CD4-positive, alpha-beta memory T cell (primary cell): ENCODE measurements around the gene PTMS. TPM values are rescaled to one million over a fixed set of nuclear protein-coding genes. Genes with fewer than 3 reads are reported as not detected.
A peak's percentile ranks its signal among the peaks of the same experiment; 100 is the strongest.

ENCODE experiments used
- CTCF ChIA-PET: fragments of 350-600 bp; sonication (Branson Sonifier 250); formaldehyde crosslinking; loops from one replicate; lab custom pipeline; 2021; ENCODE audit warnings: inconsistent platforms; ENCODE audit not compliant: partially characterized antibody; lab: Charles Lee
- POLR2A ChIA-PET: fragments of 350-600 bp; sonication (Branson Sonifier 250); formaldehyde crosslinking; loops from one replicate; lab custom pipeline; 2021; ENCODE audit not compliant: partially characterized antibody; lab: Charles Lee
- DNase-seq, 5 donors: peaks; one replicate each; pipeline versions ENCODE4 v3.0.0 to v3.0.0-alpha.2; 2020 to 2022; ENCODE audit warnings: mixed read lengths in 1 of 5
- H3K27ac ChIP-seq: one replicate; pipeline ENCODE4 v1.7.0; 2013; ENCODE audit warnings: low read depth, low read length
- H3K27me3 ChIP-seq: 2 replicates; pipeline ENCODE4 v1.7.0; 2013; ENCODE audit warnings: mild to moderate bottlenecking, low read length, moderate library complexity; ENCODE audit not compliant: insufficient read depth
- H3K36me3 ChIP-seq: 2 replicates; pipeline ENCODE4 v1.7.0; 2013; ENCODE audit warnings: mild to moderate bottlenecking, low read length, moderate library complexity; ENCODE audit not compliant: insufficient read depth
- H3K4me1 ChIP-seq: 2 replicates; pipeline ENCODE4 v1.7.0; 2013; ENCODE audit warnings: mild to moderate bottlenecking, low read length, moderate library complexity; ENCODE audit not compliant: insufficient read depth
- H3K4me3 ChIP-seq, 2 donors: one replicate each; pipeline ENCODE4 v1.7.0; 2013; ENCODE audit warnings: low read length in 2 of 2, mild to moderate bottlenecking in 1 of 2
- H3K9me3 ChIP-seq, 2 donors: one replicate each; pipeline ENCODE4 v1.7.0; 2013; ENCODE audit warnings: low read length in 2 of 2, control low read depth in 1 of 2; ENCODE audit not compliant: control insufficient read depth in 1 of 2
- H3K27ac Mint-ChIP-seq, 7 donors: one replicate each; pipeline ENCODE4 v1.8.0; 2020 to 2021; ENCODE audit warnings: mixed read lengths in 7 of 7, mild to moderate bottlenecking in 6 of 7, inconsistent platforms in 3 of 7, moderate library complexity in 3 of 7
- H3K27me3 Mint-ChIP-seq, 2 donors: one replicate each; pipeline ENCODE4 v1.8.0; 2020 to 2021; ENCODE audit warnings: mixed read lengths in 2 of 2
- H3K36me3 Mint-ChIP-seq, 2 donors: one replicate each; pipeline ENCODE4 v1.8.0; 2020 to 2021; ENCODE audit warnings: mixed read lengths in 2 of 2, inconsistent platforms in 1 of 2, mild to moderate bottlenecking in 1 of 2
- H3K4me1 Mint-ChIP-seq, 4 donors: one replicate each; pipeline ENCODE4 v1.8.0; 2020 to 2021; ENCODE audit warnings: mixed read lengths in 4 of 4, mild to moderate bottlenecking in 1 of 4
- H3K4me3 Mint-ChIP-seq, 8 donors: one replicate each; pipeline ENCODE4 v1.8.0; 2020 to 2021; ENCODE audit warnings: mixed read lengths in 8 of 8, mild to moderate bottlenecking in 7 of 8, moderate library complexity in 6 of 8, inconsistent platforms in 3 of 8
- H3K9me3 Mint-ChIP-seq, 8 donors: one replicate each; pipeline ENCODE4 v1.8.0; 2020 to 2021; ENCODE audit warnings: mixed read lengths in 8 of 8, mild to moderate bottlenecking in 5 of 8, inconsistent platforms in 3 of 8, moderate library complexity in 1 of 8
- intact Hi-C: fragments of 100-400 bp; cut with micrococcal nuclease; formaldehyde crosslinking; loops from one replicate; pipeline ENCODE4 v1.15.1; 2023
- polyA plus RNA-seq, 2 donors: library from polyadenylated mRNA; unstranded; fragments of 300-500 nt; fragmentation: Illumina TruSeq; gene quantifications; one replicate each; pipeline ENCODE4 v1.2.3, GENCODE V29; 2021
- total RNA-seq, 2 experiments: library from RNA; stranded (reverse); gene quantifications; one replicate each; pipeline ENCODE4 v1.2.3, GENCODE V29; 2021

The PTMS gene
- total and polyA plus RNA-seq, 4 experiments from 2014 or later, result 1.3 to 3.6 (median 2.4) TPM

DNA sequence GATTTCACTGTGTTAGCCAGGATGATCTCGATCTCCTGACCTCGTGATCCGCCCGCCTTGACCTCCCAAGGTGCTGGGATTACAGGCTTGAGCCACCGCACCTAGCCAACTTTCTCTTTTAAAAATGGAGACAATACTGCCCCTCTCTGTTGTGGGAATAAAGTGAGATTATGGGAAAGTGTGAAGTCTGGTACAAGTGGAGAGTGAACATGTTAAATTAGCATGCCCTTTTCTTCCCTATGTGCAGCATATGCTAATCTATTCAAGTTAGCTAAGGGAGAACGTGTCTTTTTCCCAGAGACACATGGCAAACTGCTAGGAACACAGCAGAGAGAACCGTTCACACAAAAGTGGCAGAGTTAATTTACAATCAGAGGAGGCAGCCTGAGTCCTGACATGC, 40.8 kb upstream of the PTMS start:
- Mint-ChIP-seq H3K9me3 (no peaks in the 10 kb centered on the region), H3K4me1 (peaks cover 15 to 31% (median 22%) of the 10 kb centered on the region in 4 donors), H3K4me3 (peak overlapping the region in 7 of 8 donors; percentile 12 to 89 (median 20)), H3K36me3 (peaks cover 29 to 36% of the 10 kb centered on the region in 2 donors), H3K27ac (peak overlapping the region in 5 of 7 donors; percentile 16 to 73 (median 51)), H3K27me3 (no peaks in the 10 kb centered on the region)
- intact Hi-C loops, result no loop called here
- H3K27ac ChIP-seq, result no peak overlapping the region
- no peak overlapping the region for H3K4me3 ChIP-seq
- H3K27me3 ChIP-seq, result no peaks in the 10 kb centered on the region
- DNase-seq, result no peak
- CTCF ChIA-PET, result interaction anchor here (0.6 to 3.9 kb wide), 5 partner anchors 28 to 101 kb away, joined by 3 to 32 read pairs (median 9); partner anchors contain the start of genes MLF2 and ZNF384
- POLR2A ChIA-PET, result interaction anchor here (1.5 to 4.5 kb wide), 5 partner anchors 28 to 67 kb away, joined by 3 to 158 read pairs (median 18); partner anchors contain the start of genes MLF2 and ZNF384
- peaks cover 29% of the 10 kb centered on the region for H3K36me3 ChIP-seq
- H3K4me1 ChIP-seq, result peaks cover 21% of the 10 kb centered on the region
- no peaks in the 10 kb centered on the region for H3K9me3 ChIP-seq

DNA sequence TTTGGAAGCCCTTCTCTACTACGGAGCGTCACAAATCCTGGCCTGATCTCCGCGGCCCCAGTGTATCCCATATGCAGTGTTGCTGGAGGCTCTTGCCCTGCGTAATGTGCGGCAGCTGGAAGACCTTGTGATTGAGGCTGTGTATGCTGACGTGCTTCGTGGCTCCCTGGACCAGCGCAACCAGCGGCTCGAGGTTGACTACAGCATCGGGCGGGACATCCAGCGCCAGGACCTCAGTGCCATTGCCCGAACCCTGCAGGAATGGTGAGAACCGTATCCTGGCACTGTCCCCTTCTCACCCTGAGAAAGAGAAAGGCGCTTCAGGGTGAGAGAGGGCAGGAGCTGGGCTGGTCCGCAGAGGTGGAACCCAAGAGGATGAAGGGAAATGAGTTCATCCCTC, 37.0 kb upstream of the PTMS start:
- Histone ChIP-seq H3K36me3 (peaks cover 41% of the 10 kb centered on the region), H3K27me3 (no peaks in the 10 kb centered on the region), H3K9me3 (no peaks in the 10 kb centered on the region), H3K27ac (no peak overlapping the region), H3K4me1 (peaks cover 16% of the 10 kb centered on the region), H3K4me3 (no peak overlapping the region)
- ChIA-PET CTCF (no interaction called here), POLR2A (no interaction called here)
- DNase-seq, result no peak
- no peaks in the 10 kb centered on the region for H3K27me3 Mint-ChIP-seq
- intact Hi-C loops, result no loop called here
- H3K27ac Mint-ChIP-seq, result peak overlapping the region in 1 of 7 donors; percentile 29
- H3K9me3 Mint-ChIP-seq, result no peaks in the 10 kb centered on the region
- H3K4me3 Mint-ChIP-seq, result no peak overlapping the region
- H3K36me3 Mint-ChIP-seq, result peaks cover 44 to 51% of the 10 kb centered on the region in 2 donors
- H3K4me1 Mint-ChIP-seq, result peaks cover 12 to 20% (median 14%) of the 10 kb centered on the region in 4 donors

DNA sequence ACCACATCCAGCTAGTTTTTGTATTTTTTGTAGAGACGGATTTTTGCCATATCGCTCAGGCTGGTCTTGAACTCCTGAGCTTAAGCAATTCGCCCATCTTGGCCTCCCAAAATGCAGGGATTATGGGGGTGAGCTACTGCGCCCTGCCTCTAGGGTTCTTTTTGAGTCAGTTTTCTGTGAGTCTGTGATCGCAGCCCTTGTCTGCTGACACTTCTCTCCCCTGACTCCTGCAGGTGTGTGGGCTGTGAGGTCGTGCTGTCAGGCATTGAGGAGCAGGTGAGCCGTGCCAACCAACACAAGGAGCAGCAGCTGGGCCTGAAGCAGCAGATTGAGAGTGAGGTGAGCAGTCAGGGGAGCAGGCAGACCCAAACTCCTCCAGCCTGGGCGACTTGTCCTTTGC, 36.0 kb upstream of the PTMS start:
- Histone ChIP-seq H3K36me3 (peaks cover 44% of the 10 kb centered on the region), H3K4me1 (peaks cover 7% of the 10 kb centered on the region), H3K9me3 (no peaks in the 10 kb centered on the region), H3K4me3 (no peak overlapping the region), H3K27me3 (no peaks in the 10 kb centered on the region), H3K27ac (no peak overlapping the region)
- Mint-ChIP-seq H3K27me3 (no peaks in the 10 kb centered on the region), H3K4me3 (no peak overlapping the region), H3K27ac (no peak overlapping the region), H3K9me3 (no peaks in the 10 kb centered on the region), H3K36me3 (peaks cover 53 to 58% of the 10 kb centered on the region in 2 donors), H3K4me1 (peaks cover 7 to 13% (median 8%) of the 10 kb centered on the region in 4 donors)
- ChIA-PET POLR2A (interaction anchor here (0.6 kb wide), 2 partner anchors 40 to 135 kb away, joined by 4 read pairs; no protein-coding TSS in a partner anchor), CTCF (no interaction called here)
- intact Hi-C loops, result no loop called here
- no peak for DNase-seq

DNA sequence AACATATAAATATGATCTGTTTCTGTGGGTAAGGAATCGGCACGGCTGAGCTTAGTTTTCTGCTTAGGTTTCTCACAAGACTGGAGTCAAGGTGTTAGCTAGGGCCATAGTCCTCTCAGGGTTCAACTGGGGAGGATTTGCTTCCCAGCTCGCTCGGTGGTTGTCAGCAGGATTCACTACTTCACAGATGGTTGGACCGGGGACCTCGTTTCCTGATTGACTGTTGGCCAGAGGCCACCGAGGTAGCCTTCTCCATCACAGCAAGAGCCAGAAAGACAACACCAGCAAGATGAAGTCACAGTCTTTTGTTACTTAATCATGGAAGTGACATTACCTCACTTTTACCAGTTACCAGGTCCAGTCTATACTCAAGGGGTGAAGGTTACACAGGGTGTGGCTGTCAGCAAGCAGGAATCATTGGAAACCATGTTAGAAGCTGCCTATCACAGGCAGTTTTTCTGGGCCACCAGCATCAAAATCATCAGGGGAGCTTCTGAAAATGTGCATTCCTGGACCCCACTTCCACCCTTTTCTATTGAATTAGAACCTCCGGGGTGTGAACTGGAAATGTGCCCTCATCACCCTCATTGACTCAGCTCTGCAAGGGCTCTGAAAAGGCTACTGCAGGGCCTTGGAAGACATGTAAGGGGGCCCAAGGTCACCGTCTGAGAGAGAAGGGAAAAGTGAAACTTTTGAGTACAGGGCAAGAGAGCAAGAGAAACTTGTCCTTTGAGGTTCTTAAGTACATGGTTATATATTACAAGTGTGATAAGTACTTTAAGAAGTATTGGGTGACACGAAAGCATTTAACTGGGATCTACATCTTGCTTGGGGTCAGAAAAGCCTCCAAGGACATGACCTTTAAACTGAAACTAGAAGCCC, 31.4 kb upstream of the PTMS start:
- H3K9me3 Mint-ChIP-seq, result no peaks in the 10 kb centered on the region
- POLR2A ChIA-PET, result interaction anchor here (0.7 to 2.1 kb wide), 3 partner anchors 11 to 265 kb away, joined by 3 to 8 read pairs (median 3); partner anchors contain the start of gene COPS7A

DNA sequence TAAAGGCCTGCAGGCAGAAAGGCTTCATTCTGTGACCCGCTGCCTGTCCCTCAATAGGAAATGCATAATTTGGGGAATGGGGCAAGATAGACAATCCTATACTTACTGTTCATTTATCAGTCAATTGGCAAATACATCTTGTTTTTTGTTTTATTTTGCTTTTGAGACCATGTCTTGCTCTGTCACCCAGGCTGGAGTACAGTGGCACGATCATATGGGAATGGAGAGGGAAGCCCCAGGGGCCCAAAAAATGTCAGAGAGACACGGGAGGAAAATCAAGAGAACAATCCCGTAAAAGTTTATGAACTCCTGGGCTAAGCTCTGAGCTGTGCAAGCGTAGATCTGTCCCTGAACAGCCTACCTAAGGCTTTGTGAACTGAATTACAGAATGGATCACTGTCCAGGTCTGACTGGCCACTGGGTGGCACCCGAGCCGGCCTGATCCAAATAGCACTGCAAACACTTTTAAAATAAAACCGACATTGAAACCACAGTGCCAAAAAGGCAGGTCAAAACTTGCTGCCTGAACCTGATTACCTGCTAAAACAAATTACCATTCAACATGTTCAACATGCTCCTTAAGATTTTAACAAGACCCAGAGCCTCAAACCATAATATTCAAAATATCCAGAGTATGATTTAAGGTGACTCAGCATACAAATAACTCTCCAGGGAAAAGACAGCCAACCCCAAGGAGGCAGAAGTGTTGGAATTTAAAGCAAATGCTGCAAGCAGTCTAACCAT, 30.5 kb upstream of the PTMS start:
- H3K4me1 Mint-ChIP-seq, result no peaks in the 10 kb centered on the region
- Histone ChIP-seq H3K27ac (no peak overlapping the region), H3K4me3 (no peak overlapping the region), H3K36me3 (peaks cover 15% of the 10 kb centered on the region), H3K27me3 (no peaks in the 10 kb centered on the region), H3K4me1 (no peaks in the 10 kb centered on the region), H3K9me3 (no peaks in the 10 kb centered on the region)
- peak overlapping the region in 1 of 7 donors; percentile 16 for H3K27ac Mint-ChIP-seq
- intact Hi-C loops, result loop anchor here (1.0 kb wide), 2 partner anchors 44 to 90 kb away; no protein-coding TSS in a partner anchor
- peak in 4 of 5 donors; percentile 19 to 32 (median 26) for DNase-seq
- H3K4me3 Mint-ChIP-seq, result no peak overlapping the region
- no peaks in the 10 kb centered on the region for H3K27me3 Mint-ChIP-seq
- peaks cover 24 to 30% of the 10 kb centered on the region in 2 donors for H3K36me3 Mint-ChIP-seq
- CTCF ChIA-PET, result interaction anchor here (0.8 to 2.4 kb wide), 5 partner anchors 9 to 186 kb away, joined by 3 to 10 read pairs (median 4); no protein-coding TSS in a partner anchor
- POLR2A ChIA-PET, result interaction anchor here (1.2 to 2.1 kb wide), 2 partner anchors 12 to 47 kb away, joined by 3 to 8 read pairs; partner anchors contain the start of gene COPS7A
- no peaks in the 10 kb centered on the region for H3K9me3 Mint-ChIP-seq

More for the DNA sequence above, 31.4 kb upstream of the PTMS start:
- intact Hi-C loops, result loop anchor here (1.0 kb wide), 2 partner anchors 45 to 91 kb away; no protein-coding TSS in a partner anchor
- H3K27ac Mint-ChIP-seq, result peak overlapping the region in 3 of 7 donors; percentile 29 to 68 (median 32)
- H3K4me1 Mint-ChIP-seq, result no peaks in the 10 kb centered on the region
- Histone ChIP-seq H3K4me1 (no peaks in the 10 kb centered on the region), H3K27me3 (no peaks in the 10 kb centered on the region), H3K9me3 (no peaks in the 10 kb centered on the region), H3K36me3 (peaks cover 23% of the 10 kb centered on the region), H3K27ac (no peak overlapping the region), H3K4me3 (no peak overlapping the region)
- peaks cover 29 to 36% of the 10 kb centered on the region in 2 donors for H3K36me3 Mint-ChIP-seq
- CTCF ChIA-PET, result interaction anchor here (0.8 to 2.7 kb wide), 7 partner anchors 8 to 185 kb away, joined by 3 to 10 read pairs (median 4); partner anchors contain the start of gene PTMS
- no peak for DNase-seq
- no peak overlapping the region for H3K4me3 Mint-ChIP-seq
- H3K27me3 Mint-ChIP-seq, result no peaks in the 10 kb centered on the region

DNA sequence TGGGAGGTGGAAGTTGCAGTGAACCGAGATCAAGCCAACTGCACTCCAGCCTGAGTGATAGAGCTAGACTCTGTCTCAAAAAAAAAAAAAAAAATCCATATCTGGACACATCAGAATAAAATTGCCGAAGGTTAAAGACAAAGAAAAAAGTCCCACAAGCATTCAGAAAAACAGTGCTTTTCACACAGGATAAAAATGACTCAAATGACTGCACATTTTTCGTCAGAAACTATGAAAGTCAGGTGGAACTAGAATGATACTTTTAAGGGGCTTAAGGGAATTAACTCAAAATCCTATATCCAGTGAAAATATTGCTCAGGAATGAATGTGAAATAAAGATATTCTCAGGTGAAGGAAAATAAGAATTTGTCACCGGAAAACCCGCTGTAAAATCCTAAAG, 29.4 kb upstream of the PTMS start:
- ChIA-PET CTCF (interaction anchor here (0.6 to 1.5 kb wide), 3 partner anchors 88 to 524 kb away, joined by 3 to 5 read pairs (median 4); no protein-coding TSS in a partner anchor), POLR2A (no interaction called here)
- Mint-ChIP-seq H3K36me3 (peaks cover 15 to 22% of the 10 kb centered on the region in 2 donors), H3K4me1 (no peaks in the 10 kb centered on the region), H3K27me3 (no peaks in the 10 kb centered on the region), H3K4me3 (no peak overlapping the region), H3K9me3 (no peaks in the 10 kb centered on the region), H3K27ac (no peak overlapping the region)
- Histone ChIP-seq H3K27me3 (no peaks in the 10 kb centered on the region), H3K4me1 (no peaks in the 10 kb centered on the region), H3K36me3 (peaks cover 6% of the 10 kb centered on the region), H3K4me3 (no peak overlapping the region), H3K9me3 (no peaks in the 10 kb centered on the region), H3K27ac (no peak overlapping the region)
- intact Hi-C loops, result no loop called here
- DNase-seq, result no peak
